Head of caudate nucleus (tissue), 42 donors: Measurements from ENCODE around the gene GPC5.
A peak's percentile ranks its signal among the peaks of the same experiment; 100 is the strongest.
"Not testable (repeated sequence)": the region's sequence is repeated elsewhere in the genome, so short reads cannot be mapped to it uniquely, and the experiment has no call there.

ENCODE experiments used
- DNase-seq, 42 donors: peaks; one replicate each; pipeline versions ENCODE4 v3.0.0 to v3.0.0-alpha.2; 2020 to 2021; ENCODE audit warnings: mixed read lengths in 7 of 42
- intact Hi-C: fragments of 100-400 bp; cut with DNase I; formaldehyde crosslinking; loops from one replicate; pipeline ENCODE4 v1.15.0; 2022

The GPC5 gene

GRCh38 chr13:92830821-92831220 is 1432.4 kb downstream of the GPC5 start:
- DNase-seq, result peak in 1 of 42 donors; percentile 3
- intact Hi-C loops, result no loop called here

GRCh38 chr13:92833071-92833470 is 1434.7 kb downstream of the GPC5 start:
- no peak for DNase-seq
- intact Hi-C loops, result no loop called here

- intact Hi-C loops, result no loop called here
- no peak for DNase-seq
Measured at GRCh38 chr13:92836171-92836570, 1437.8 kb downstream of the GPC5 start.

- intact Hi-C loops, result no loop called here
Measured at GRCh38 chr13:92838786-92839185, 1440.4 kb downstream of the GPC5 start.

GRCh38 chr13:92842145-92842544 is 1443.7 kb downstream of the GPC5 start:
- DNase-seq, result no peak
- intact Hi-C loops, result no loop called here

More at GRCh38 chr13:92838786-92839185, 1440.4 kb downstream of the GPC5 start:
- no peak for DNase-seq

- DNase-seq, result no peak
- intact Hi-C loops, result no loop called here
Measured at GRCh38 chr13:92843549-92843948, 1445.1 kb downstream of the GPC5 start.

- intact Hi-C loops, result no loop called here
- DNase-seq, result no peak
Measured at GRCh38 chr13:92849381-92849780, 1451.0 kb downstream of the GPC5 start.

- intact Hi-C loops, result no loop called here
- DNase-seq, result no peak
Measured at GRCh38 chr13:92864584-92865284, 1466.3 kb downstream of the GPC5 start.

GRCh38 chr13:92873029-92873428 is 1474.6 kb downstream of the GPC5 start:
- intact Hi-C loops, result no loop called here
- no peak for DNase-seq

GRCh38 chr13:92886535-92887077 is 1488.2 kb downstream of the GPC5 start:
- no peak for DNase-seq

GRCh38 chr13:92894447-92894846 is 1496.0 kb downstream of the GPC5 start:
- intact Hi-C loops, result no loop called here

More at GRCh38 chr13:92886535-92887077, 1488.2 kb downstream of the GPC5 start:
- intact Hi-C loops, result no loop called here

GRCh38 chr13:92896842-92897241 is 1498.4 kb downstream of the GPC5 start:
- intact Hi-C loops, result no loop called here
- DNase-seq, result peak in 3 of 42 donors; percentile 2 to 18 (median 6)

More at GRCh38 chr13:92894447-92894846, 1496.0 kb downstream of the GPC5 start:
- DNase-seq, result no peak

GRCh38 chr13:92898946-92899345 is 1500.5 kb downstream of the GPC5 start:
- intact Hi-C loops, DNase-seq: not testable (repeated sequence)

- no peak for DNase-seq
- intact Hi-C loops, result no loop called here
Measured at GRCh38 chr13:92900446-92900845, 1502.0 kb downstream of the GPC5 start.

- DNase-seq, result no peak
- intact Hi-C loops, result no loop called here
Measured at GRCh38 chr13:92901739-92902138, 1503.3 kb downstream of the GPC5 start.

GRCh38 chr13:92912629-92913028 is 1514.2 kb downstream of the GPC5 start:
- intact Hi-C loops, result no loop called here
- DNase-seq, result no peak

GRCh38 chr13:92913840-92914239 is 1515.4 kb downstream of the GPC5 start:
- DNase-seq, result no peak
- intact Hi-C loops, result no loop called here
